VCaP (cell line): ENCODE results near the gene DCAF7.

Experiments used
- H3K27ac ChIP-seq: fragments of 450-650 bp; 2 replicates; pipeline ENCODE4 v1.5.1; 2017
- CTCF ChIP-seq: fragments of 450-650 bp; conservative IDR thresholded peaks from 2 replicates; pipeline ENCODE4 v1.5.1; 2017; ENCODE audit warnings: mild to moderate bottlenecking, moderate library complexity

Gene DCAF7

GRCh38 chr17:63578769-63579111 lies 28.5 kb downstream of the DCAF7 start:
- peak overlapping the region; percentile 3; the same call in 1 of the 2 replicates for H3K27ac ChIP-seq
- TF ChIP-seq CTCF, result no peak

GRCh38 chr17:63579633-63580032 lies 29.4 kb downstream of the DCAF7 start:
- no peak overlapping the region for H3K27ac ChIP-seq
- TF ChIP-seq CTCF, result no peak

GRCh38 chr17:63587770-63588169 lies 37.5 kb downstream of the DCAF7 start:
- no peak for TF ChIP-seq CTCF

GRCh38 chr17:63588797-63589196 lies 38.5 kb downstream of the DCAF7 start:
- no peak overlapping the region for H3K27ac ChIP-seq
- no peak for TF ChIP-seq CTCF

More at GRCh38 chr17:63587770-63588169, 37.5 kb downstream of the DCAF7 start:
- no peak overlapping the region for H3K27ac ChIP-seq

- no peak overlapping the region for H3K27ac ChIP-seq
- TF ChIP-seq CTCF, result no peak
These were observed 39.4 kb downstream of the DCAF7 start for GRCh38 chr17:63589646-63590045.

GRCh38 chr17:63592797-63593196 lies 42.5 kb downstream of the DCAF7 start:
- peak overlapping the region; percentile 31; the same call in 1 of the 2 replicates for H3K27ac ChIP-seq
- no peak for TF ChIP-seq CTCF

GRCh38 chr17:63595132-63595531 lies 44.9 kb downstream of the DCAF7 start:
- no peak for TF ChIP-seq CTCF

More at GRCh38 chr17:63595132-63595531, 44.9 kb downstream of the DCAF7 start:
- no peak overlapping the region for H3K27ac ChIP-seq
